Sigmoid colon (tissue), 7 donors: ENCODE results near the gene CALML6. TPM values are rescaled to one million over a fixed set of nuclear protein-coding genes. Genes with fewer than 3 reads are reported as not detected.

Experiments
- DNase-seq: peaks from one replicate; pipeline ENCODE4 v3.0.0-alpha.2; 2019
- H3K27ac ChIP-seq, 4 donors: fragments of 200-600 bp; sonication (generic); one replicate each; pipeline ENCODE4 v1.5.1; 2016 to 2019; ENCODE audit warnings: mild to moderate bottlenecking in 1 of 4
- H3K27me3 ChIP-seq, 3 donors: fragments of 200-600 bp; sonication (generic); one replicate each; pipeline ENCODE4 v1.5.1; 2019; ENCODE audit warnings: mild to moderate bottlenecking in 1 of 3
- H3K36me3 ChIP-seq, 4 donors: fragments of 200-600 bp; sonication (generic); one replicate each; pipeline ENCODE4 v1.5.1; 2016 to 2019
- H3K4me1 ChIP-seq, 4 donors: fragments of 200-600 bp; sonication (generic); one replicate each; pipeline ENCODE4 v1.5.1; 2017 to 2019
- H3K4me3 ChIP-seq, 4 donors: fragments of 200-600 bp; sonication (generic); one replicate each; pipeline ENCODE4 v1.5.1; 2017 to 2019; ENCODE audit warnings: mild to moderate bottlenecking in 2 of 4, moderate library complexity in 1 of 4
- H3K9me3 ChIP-seq, 4 donors: fragments of 200-600 bp in 3 of 4; sonication (generic) in 3 of 4; one replicate each; pipeline versions ENCODE4 v1.5.1 to v1.6.1; 2013 to 2019
- EP300 ChIP-seq, 4 donors: sonication (generic); formaldehyde crosslinking; IDR thresholded peaks; one replicate each; pipeline ENCODE4 v1.6.1; 2017; ENCODE audit warnings: antibody characterized with exemption in 4 of 4
- POLR2A ChIP-seq, 2 donors: fragments of 450-650 bp; IDR thresholded peaks; one replicate each; pipeline ENCODE4 v1.6.1; 2016; ENCODE audit warnings: antibody characterized with exemption in 2 of 2, mild to moderate bottlenecking in 2 of 2, moderate library complexity in 2 of 2
- POLR2AphosphoS5 ChIP-seq, 4 donors: sonication (generic); formaldehyde crosslinking; IDR thresholded peaks; one replicate each; pipeline ENCODE4 v1.6.1; 2017; ENCODE audit warnings: antibody characterized with exemption in 4 of 4
- WGBS, 2 donors: extraction: QIAGEN DNeasy Blood & Tissue Kit; methylation state at CpG; one replicate each; pipeline ENCODE4 v1.1.7; 2013; 5-methylcytosine and 5-hydroxymethylcytosine counted together
- intact Hi-C: fragments of 100-400 bp; cut with DNase I; formaldehyde crosslinking; loops from one replicate; pipeline ENCODE4 v1.15.1; 2023
- polyA plus RNA-seq, 3 donors: library from polyadenylated mRNA; stranded (reverse); fragments of 200-250 nt; gene quantifications; one replicate each; pipeline ENCODE4 v1.2.3, GENCODE V29; 2013
- total RNA-seq, 4 donors: library from RNA; depleted of rRNA; stranded (reverse); fragments of >200 nt; gene quantifications; one replicate each; pipeline ENCODE4 v1.1.0, GENCODE V29; 2016
- TF ChIP-seq, protein P1 (sequence below), 4 experiments: fragments of 450-650 bp in 3 of 4; fragments of 200-600 bp in 1 of 4; IDR thresholded peaks; one replicate each; pipeline ENCODE4 v1.5.1; 2016 to 2019; ENCODE audit warnings: antibody characterized with exemption in 4 of 4, mild to moderate bottlenecking in 3 of 4, moderate library complexity in 2 of 4
- donor health status: healthy with polysubstance abuse.
- donor health status: Bipolar disorder and iron deficiency.
- donor health status: healthy.

The CALML6 gene
- total and polyA plus RNA-seq, 7 donors: 0.36 TPM; not detected in 5

DNA sequence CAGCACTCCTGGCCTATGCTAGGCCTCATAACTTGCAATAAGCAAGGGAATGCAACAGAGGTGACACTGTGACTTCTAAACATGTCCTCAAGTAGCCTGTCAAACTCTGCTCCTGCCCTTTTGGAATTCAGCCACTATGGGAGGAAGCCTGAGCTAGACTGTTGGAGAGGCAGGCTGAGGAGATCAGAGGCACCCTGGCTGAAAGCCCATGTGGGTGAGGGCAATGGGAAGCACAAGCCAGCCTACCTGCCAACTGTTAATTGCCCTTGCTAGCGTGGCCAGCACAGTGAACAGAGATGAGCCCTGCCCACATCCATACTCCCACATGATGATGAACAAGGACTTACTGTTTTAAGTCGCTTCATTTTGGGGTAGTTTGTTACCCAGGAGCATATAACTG is 41.9 kb upstream of the CALML6 start:
- Histone ChIP-seq H3K4me1 (peaks cover 0 to 85% (median 46%) of the 10 kb centered on the region in 4 donors), H3K4me3 (no peak overlapping the region), H3K27me3 (no peaks in the 10 kb centered on the region), H3K9me3 (no peaks in the 10 kb centered on the region), H3K27ac (no peak overlapping the region), H3K36me3 (peaks cover 0 to 12% (median 2%) of the 10 kb centered on the region in 4 donors)
- TF ChIP-seq, protein P1, sequence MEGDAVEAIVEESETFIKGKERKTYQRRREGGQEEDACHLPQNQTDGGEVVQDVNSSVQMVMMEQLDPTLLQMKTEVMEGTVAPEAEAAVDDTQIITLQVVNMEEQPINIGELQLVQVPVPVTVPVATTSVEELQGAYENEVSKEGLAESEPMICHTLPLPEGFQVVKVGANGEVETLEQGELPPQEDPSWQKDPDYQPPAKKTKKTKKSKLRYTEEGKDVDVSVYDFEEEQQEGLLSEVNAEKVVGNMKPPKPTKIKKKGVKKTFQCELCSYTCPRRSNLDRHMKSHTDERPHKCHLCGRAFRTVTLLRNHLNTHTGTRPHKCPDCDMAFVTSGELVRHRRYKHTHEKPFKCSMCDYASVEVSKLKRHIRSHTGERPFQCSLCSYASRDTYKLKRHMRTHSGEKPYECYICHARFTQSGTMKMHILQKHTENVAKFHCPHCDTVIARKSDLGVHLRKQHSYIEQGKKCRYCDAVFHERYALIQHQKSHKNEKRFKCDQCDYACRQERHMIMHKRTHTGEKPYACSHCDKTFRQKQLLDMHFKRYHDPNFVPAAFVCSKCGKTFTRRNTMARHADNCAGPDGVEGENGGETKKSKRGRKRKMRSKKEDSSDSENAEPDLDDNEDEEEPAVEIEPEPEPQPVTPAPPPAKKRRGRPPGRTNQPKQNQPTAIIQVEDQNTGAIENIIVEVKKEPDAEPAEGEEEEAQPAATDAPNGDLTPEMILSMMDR (IDR thresholded peaks at IDR 0.05): no peak
- TF ChIP-seq POLR2AphosphoS5 (IDR thresholded peaks at IDR 0.05) (no peak), POLR2A (IDR thresholded peaks at IDR 0.05) (no peak), EP300 (IDR thresholded peaks at IDR 0.05) (no peak)
- DNase-seq: no peak
- WGBS, 2 donors: 22 to 66% methylated on average over 2 of the region's 2 CpGs
- intact Hi-C loops: no loop called here

DNA sequence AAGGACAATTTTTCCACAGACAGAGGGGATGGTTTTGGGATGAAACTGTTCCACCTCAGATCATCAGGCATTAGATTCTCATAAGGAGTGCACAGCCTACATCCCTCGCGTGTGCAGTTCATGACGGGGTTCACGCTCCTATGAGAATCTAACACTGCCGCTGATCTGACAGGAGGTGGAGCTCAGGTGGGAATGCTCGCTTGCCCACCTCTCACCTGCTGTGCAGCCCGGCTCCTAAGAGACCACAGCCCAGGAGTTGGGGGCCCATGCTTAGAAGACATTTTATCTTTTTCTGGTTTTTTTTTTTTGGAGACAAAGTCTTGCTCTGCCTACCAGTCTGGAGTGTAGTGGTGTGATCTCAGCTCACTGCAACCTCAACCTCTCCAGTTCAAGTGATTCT is 40.2 kb upstream of the CALML6 start:
- peaks cover 0 to 93% (median 53%) of the 10 kb centered on the region in 4 donors for H3K4me1 ChIP-seq

DNA sequence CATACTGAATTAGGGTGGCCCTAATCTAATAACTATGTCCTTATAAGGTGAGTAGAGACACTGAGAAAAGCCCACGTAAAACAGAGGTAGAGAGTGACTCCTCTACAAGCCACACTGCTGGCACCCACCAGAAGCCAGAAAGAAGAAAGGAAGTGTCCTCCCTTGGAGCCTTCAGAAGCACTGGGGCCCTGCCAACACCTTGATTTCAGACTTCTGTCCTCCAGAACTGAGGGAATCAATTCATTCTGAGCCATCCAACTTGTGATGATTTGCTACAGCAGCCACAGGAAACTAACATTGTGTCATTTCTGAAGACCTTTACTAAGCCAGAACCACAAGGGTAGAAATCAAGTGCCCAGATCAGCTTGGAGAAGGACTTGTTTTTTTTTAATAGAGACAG is 39.1 kb upstream of the CALML6 start:
- Histone ChIP-seq H3K27ac (no peak overlapping the region), H3K27me3 (no peaks in the 10 kb centered on the region), H3K4me1 (peaks cover 0 to 94% (median 61%) of the 10 kb centered on the region in 4 donors), H3K4me3 (no peak overlapping the region), H3K9me3 (no peaks in the 10 kb centered on the region), H3K36me3 (peaks cover 0 to 12% (median 2%) of the 10 kb centered on the region in 4 donors)
- intact Hi-C loops: no loop called here
- 84 to 92% methylated on average over 1 of the region's 1 CpG for WGBS, 2 donors
- DNase-seq: no peak
- TF ChIP-seq POLR2A (IDR thresholded peaks at IDR 0.05) (no peak), EP300 (IDR thresholded peaks at IDR 0.05) (no peak)

More for the DNA sequence above, 40.2 kb upstream of the CALML6 start:
- TF ChIP-seq, protein P1 (IDR thresholded peaks at IDR 0.05): no peak
- TF ChIP-seq POLR2A (IDR thresholded peaks at IDR 0.05): no peak
- no peak for TF ChIP-seq POLR2AphosphoS5 (IDR thresholded peaks at IDR 0.05)
- TF ChIP-seq EP300 (IDR thresholded peaks at IDR 0.05): no peak
- peaks cover 0 to 12% (median 2%) of the 10 kb centered on the region in 4 donors for H3K36me3 ChIP-seq
- no peak for DNase-seq
- no peaks in the 10 kb centered on the region for H3K27me3 ChIP-seq
- no peak overlapping the region for H3K4me3 ChIP-seq
- intact Hi-C loops: no loop called here
- no peak overlapping the region for H3K27ac ChIP-seq
- WGBS, 2 donors: 97 to 98% methylated on average over 7 of the region's 7 CpGs
- no peaks in the 10 kb centered on the region for H3K9me3 ChIP-seq

DNA sequence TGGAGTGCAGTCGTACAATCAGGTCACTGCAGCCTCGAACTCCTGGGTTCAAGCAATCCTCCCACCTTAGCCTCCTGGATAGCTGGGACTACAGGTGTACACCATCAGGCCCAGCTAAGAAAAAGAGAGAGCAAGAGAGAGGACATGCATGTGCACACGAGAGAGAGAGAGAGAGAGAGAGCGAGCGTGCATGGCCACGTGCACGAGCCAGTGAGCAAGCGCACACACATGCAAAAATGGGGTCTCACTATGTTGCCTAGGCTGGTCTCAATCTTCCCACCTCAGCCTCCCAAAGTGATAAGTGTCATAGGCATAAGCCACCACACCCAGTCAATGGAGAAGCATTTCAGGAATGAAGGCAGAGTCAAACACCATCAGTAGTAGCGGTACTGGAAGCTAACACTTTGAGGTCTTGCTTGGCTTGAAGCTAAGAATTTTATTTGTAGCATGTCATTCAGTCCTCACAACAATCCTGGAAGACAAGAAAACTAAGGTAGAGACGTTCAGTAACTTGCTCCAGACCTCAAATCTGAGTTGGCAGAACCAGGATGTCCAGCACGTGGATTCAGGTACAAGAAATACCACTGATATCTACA is 38.6 kb upstream of the CALML6 start:
- no peaks in the 10 kb centered on the region for H3K9me3 ChIP-seq
- intact Hi-C loops: no loop called here
- no peak for DNase-seq
- peaks cover 0 to 94% (median 64%) of the 10 kb centered on the region in 4 donors for H3K4me1 ChIP-seq
- no peaks in the 10 kb centered on the region for H3K27me3 ChIP-seq
- peaks cover 0 to 12% (median 2%) of the 10 kb centered on the region in 4 donors for H3K36me3 ChIP-seq
- no peak overlapping the region for H3K4me3 ChIP-seq
- TF ChIP-seq POLR2A (IDR thresholded peaks at IDR 0.05) (no peak), POLR2AphosphoS5 (IDR thresholded peaks at IDR 0.05) (no peak), EP300 (IDR thresholded peaks at IDR 0.05) (no peak)
- TF ChIP-seq, protein P1 (IDR thresholded peaks at IDR 0.05): no peak
- no peak overlapping the region for H3K27ac ChIP-seq
- WGBS, 2 donors: 85 to 89% methylated on average over 11 of the region's 11 CpGs

DNA sequence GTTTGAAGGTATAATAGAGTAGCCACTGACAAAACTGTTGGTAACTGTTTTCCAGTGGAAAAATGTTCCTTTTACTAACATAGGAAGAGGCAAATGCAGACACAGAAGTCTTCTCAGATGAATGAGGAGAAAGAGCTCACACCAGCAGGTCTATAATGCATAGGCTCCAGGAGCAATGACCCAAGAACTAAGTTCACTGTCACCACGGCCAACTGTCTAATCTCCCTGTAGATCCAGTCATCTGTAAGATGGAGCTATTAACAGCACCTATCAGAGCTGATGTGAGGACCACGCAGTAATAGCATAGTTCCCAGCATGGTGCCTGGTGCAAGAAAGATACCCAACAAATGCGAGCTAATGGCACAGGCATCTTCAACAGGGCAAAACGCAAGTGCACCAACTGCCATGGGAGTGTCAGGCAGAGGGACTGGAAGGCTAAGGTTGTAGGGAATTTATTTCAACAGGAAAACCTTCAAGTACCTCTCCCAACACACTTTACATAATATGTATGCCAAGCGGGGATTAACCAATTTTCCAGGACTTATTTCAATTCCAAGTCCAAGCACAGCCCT is 37.1 kb upstream of the CALML6 start:
- intact Hi-C loops: no loop called here
- Histone ChIP-seq H3K4me3 (no peak overlapping the region), H3K9me3 (no peaks in the 10 kb centered on the region), H3K36me3 (peaks cover 0 to 12% (median 2%) of the 10 kb centered on the region in 4 donors), H3K27me3 (no peaks in the 10 kb centered on the region), H3K4me1 (peaks cover 0 to 94% (median 65%) of the 10 kb centered on the region in 4 donors), H3K27ac (no peak overlapping the region)
- no peak for DNase-seq
- no peak for TF ChIP-seq POLR2A (IDR thresholded peaks at IDR 0.05)
- TF ChIP-seq EP300 (IDR thresholded peaks at IDR 0.05): no peak
- TF ChIP-seq, protein P1 (IDR thresholded peaks at IDR 0.05): no peak
- TF ChIP-seq POLR2AphosphoS5 (IDR thresholded peaks at IDR 0.05): no peak
- 89 to 92% methylated on average over 5 of the region's 5 CpGs for WGBS, 2 donors
